Loucy (cell line): Measurements from ENCODE around the gene S100A11.

Experiments used
- H2AFZ ChIP-seq: fragments of 200-600 bp; sonication (generic); 2 replicates; pipeline ENCODE4 v1.6.0; 2016; ENCODE audit warnings: antibody characterized with exemption, mild to moderate bottlenecking, low read length, moderate library complexity
- H3F3A ChIP-seq: fragments of 200-600 bp; 2 replicates; pipeline ENCODE4 v1.6.0; 2016; ENCODE audit warnings: antibody characterized with exemption, low read depth, mild to moderate bottlenecking
- H3K27me3 ChIP-seq: fragments of 200-600 bp; sonication (generic); 2 replicates; pipeline ENCODE4 v1.6.1; 2014; ENCODE audit warnings: low read length, mild to moderate bottlenecking; ENCODE audit not compliant: insufficient read depth, poor library complexity, severe bottlenecking
- H3K36me3 ChIP-seq: fragments of 200-600 bp; sonication (generic); 2 replicates; pipeline ENCODE4 v1.6.1; 2016; ENCODE audit warnings: low read length; ENCODE audit not compliant: insufficient read depth
- H3K4me1 ChIP-seq: fragments of 200-600 bp; sonication (generic); 2 replicates; pipeline ENCODE4 v1.5.1; 2014; ENCODE audit warnings: low read length, mild to moderate bottlenecking; ENCODE audit not compliant: insufficient read depth, poor library complexity, severe bottlenecking
- H3K4me2 ChIP-seq: fragments of 200-600 bp; sonication (generic); 2 replicates; pipeline ENCODE4 v1.6.0; 2014; ENCODE audit warnings: antibody characterized with exemption, low read length, low read depth, mild to moderate bottlenecking; ENCODE audit not compliant: poor library complexity, severe bottlenecking
- H3K4me3 ChIP-seq: fragments of 200-600 bp; sonication (generic); 2 replicates; pipeline ENCODE4 v1.5.1; 2014; ENCODE audit warnings: low read length, mild to moderate bottlenecking, mixed read lengths; ENCODE audit not compliant: poor library complexity, severe bottlenecking
- H3K79me2 ChIP-seq: fragments of 200-600 bp; sonication (generic); 2 replicates; pipeline ENCODE4 v1.6.1; 2014; ENCODE audit warnings: low read length; ENCODE audit not compliant: insufficient read depth
- H3K9ac ChIP-seq: fragments of 200-600 bp; sonication (generic); 2 replicates; pipeline ENCODE4 v1.6.0; 2014; ENCODE audit warnings: mild to moderate bottlenecking, low read depth, low read length, moderate library complexity; ENCODE audit not compliant: poor library complexity, severe bottlenecking
- H3K9me2 ChIP-seq: fragments of 200-600 bp; sonication (generic); replicated peaks from 2 replicates; pipeline ENCODE4 v1.6.1; 2016; ENCODE audit warnings: low read depth, low read length, mixed read lengths
- H3K9me3 ChIP-seq: fragments of 200-600 bp; sonication (generic); 2 replicates; pipeline ENCODE4 v1.6.1; 2014; ENCODE audit warnings: mild to moderate bottlenecking, antibody characterized with exemption, low read length, low read depth; ENCODE audit not compliant: insufficient read depth
- H4K20me1 ChIP-seq: fragments of 200-600 bp; sonication (generic); 2 replicates; pipeline ENCODE4 v1.6.0; 2014; ENCODE audit warnings: antibody characterized with exemption, low read length, mild to moderate bottlenecking; ENCODE audit not compliant: insufficient read depth, poor library complexity, severe bottlenecking
- CTCF ChIP-seq: fragments of 200-600 bp; sonication (generic); conservative IDR thresholded peaks from 2 replicates; pipeline ENCODE4 v1.5.1; 2014; ENCODE audit warnings: mild to moderate bottlenecking, antibody characterized with exemption, low read length
- EZH2phosphoT487 ChIP-seq: fragments of 200-600 bp; IDR thresholded peaks from 2 replicates; pipeline ENCODE4 v1.6.1; 2018; ENCODE audit warnings: antibody characterized with exemption, mild to moderate bottlenecking, moderate library complexity, borderline replicate concordance

S100A11 gene

GRCh38 chr1:152034324-152034653, 2.5 kb downstream of the S100A11 start:
- Histone ChIP-seq H3K4me2 (peak overlapping the region; percentile 99), H3K4me3 (peak overlapping the region; percentile 94), H3K4me1 (peaks cover 32% of the 10 kb centered on the region), H4K20me1 (peaks cover 20% of the 10 kb centered on the region), H3K79me2 (peaks cover 42% of the 10 kb centered on the region), H3K9me2 (no peaks in the 10 kb centered on the region), H2AFZ (no peak overlapping the region), H3K9ac (peak overlapping the region; percentile 99), H3K9me3 (no peaks in the 10 kb centered on the region), H3F3A (peaks cover 11% of the 10 kb centered on the region), H3K36me3 (peaks cover 28% of the 10 kb centered on the region), H3K27me3 (peaks cover 14% of the 10 kb centered on the region)
- TF ChIP-seq EZH2phosphoT487 (no peak), CTCF (no peak)

GRCh38 chr1:152029929-152030211, 6.9 kb downstream of the S100A11 start:
- Histone ChIP-seq H3K4me3 (no peak overlapping the region), H3K79me2 (peaks cover 23% of the 10 kb centered on the region), H2AFZ (no peak overlapping the region), H3K36me3 (peaks cover 28% of the 10 kb centered on the region), H3K9ac (no peak overlapping the region), H3K9me2 (no peaks in the 10 kb centered on the region), H3K27me3 (no peaks in the 10 kb centered on the region), H3K9me3 (no peaks in the 10 kb centered on the region), H3F3A (peaks cover 3% of the 10 kb centered on the region), H4K20me1 (peaks cover 20% of the 10 kb centered on the region), H3K4me1 (peaks cover 19% of the 10 kb centered on the region), H3K4me2 (no peak overlapping the region)
- TF ChIP-seq EZH2phosphoT487 (no peak), CTCF (no peak)

GRCh38 chr1:152029144-152029928, 7.5 kb downstream of the S100A11 start:
- Histone ChIP-seq H3K9me3 (no peaks in the 10 kb centered on the region), H3K79me2 (peaks cover 21% of the 10 kb centered on the region), H2AFZ (no peak overlapping the region), H3K4me1 (peaks cover 15% of the 10 kb centered on the region), H3F3A (no peaks in the 10 kb centered on the region), H3K9ac (no peak overlapping the region), H3K4me2 (no peak overlapping the region), H3K9me2 (no peaks in the 10 kb centered on the region), H3K27me3 (no peaks in the 10 kb centered on the region), H3K4me3 (no peak overlapping the region), H4K20me1 (peaks cover 20% of the 10 kb centered on the region), H3K36me3 (peaks cover 28% of the 10 kb centered on the region)
- no peak for TF ChIP-seq CTCF
- no peak for TF ChIP-seq EZH2phosphoT487
